ENCODE data around the gene PRPSAP2. TPM values are rescaled to one million over a fixed set of nuclear protein-coding genes. Genes with fewer than 3 reads are reported as not detected.

The PRPSAP2 gene
- total RNA-seq, 3 donors from 2014 or later: 32.6 to 42.1 (median 35.0) TPM

- Histone ChIP-seq H3K9me3 (no peaks in the 10 kb centered on the region), H3K36me3 (ENCODE audit: low read depth) (peaks cover 5% of the 10 kb centered on the region), H3K4me3 (no peak overlapping the region), H3K4me1 (ENCODE audit: low read depth) (no peaks in the 10 kb centered on the region)
- TF ChIP-seq, protein P1, sequence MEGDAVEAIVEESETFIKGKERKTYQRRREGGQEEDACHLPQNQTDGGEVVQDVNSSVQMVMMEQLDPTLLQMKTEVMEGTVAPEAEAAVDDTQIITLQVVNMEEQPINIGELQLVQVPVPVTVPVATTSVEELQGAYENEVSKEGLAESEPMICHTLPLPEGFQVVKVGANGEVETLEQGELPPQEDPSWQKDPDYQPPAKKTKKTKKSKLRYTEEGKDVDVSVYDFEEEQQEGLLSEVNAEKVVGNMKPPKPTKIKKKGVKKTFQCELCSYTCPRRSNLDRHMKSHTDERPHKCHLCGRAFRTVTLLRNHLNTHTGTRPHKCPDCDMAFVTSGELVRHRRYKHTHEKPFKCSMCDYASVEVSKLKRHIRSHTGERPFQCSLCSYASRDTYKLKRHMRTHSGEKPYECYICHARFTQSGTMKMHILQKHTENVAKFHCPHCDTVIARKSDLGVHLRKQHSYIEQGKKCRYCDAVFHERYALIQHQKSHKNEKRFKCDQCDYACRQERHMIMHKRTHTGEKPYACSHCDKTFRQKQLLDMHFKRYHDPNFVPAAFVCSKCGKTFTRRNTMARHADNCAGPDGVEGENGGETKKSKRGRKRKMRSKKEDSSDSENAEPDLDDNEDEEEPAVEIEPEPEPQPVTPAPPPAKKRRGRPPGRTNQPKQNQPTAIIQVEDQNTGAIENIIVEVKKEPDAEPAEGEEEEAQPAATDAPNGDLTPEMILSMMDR (IDR thresholded peaks at IDR 0.05): no peak
- intact Hi-C loops (cut with DNase I, micrococcal nuclease): no loop called here
- ATAC-seq (no peak), DNase-seq (no peak)
Measured at GRCh38 chr17:18896146-18896545, 38.2 kb downstream of the PRPSAP2 start.

DNA sequence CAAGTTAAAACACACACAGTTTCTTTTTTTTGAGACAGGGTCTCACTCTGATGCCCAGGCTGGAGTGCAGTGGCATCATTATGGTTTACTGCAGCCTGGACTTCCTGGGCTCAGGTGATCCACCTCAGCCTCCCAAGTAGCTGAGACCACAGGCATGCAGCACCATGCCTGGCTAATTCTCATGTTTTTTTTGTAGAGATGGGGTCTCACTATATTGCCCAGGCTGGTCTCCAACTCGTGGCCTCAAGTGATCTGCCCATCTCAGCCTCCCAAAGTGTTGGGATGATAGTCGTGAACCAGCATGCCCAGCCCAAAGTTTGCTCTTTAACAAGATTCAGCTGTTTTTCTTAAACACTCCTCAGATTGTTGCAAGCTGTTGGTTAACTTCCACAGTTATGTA is 39.0 kb downstream of the PRPSAP2 start:
- Histone ChIP-seq H3K9me3 (no peaks in the 10 kb centered on the region), H3K4me3 (no peak overlapping the region), H3K36me3 (ENCODE audit: low read depth) (peaks cover 1% of the 10 kb centered on the region), H3K4me1 (ENCODE audit: low read depth) (no peaks in the 10 kb centered on the region)
- no peak for ATAC-seq
- intact Hi-C loops (cut with DNase I, micrococcal nuclease): no loop called here
- TF ChIP-seq, protein P1 (IDR thresholded peaks at IDR 0.05): no peak
- DNase-seq: no peak

- H3K4me1 ChIP-seq (ENCODE audit: low read depth): no peaks in the 10 kb centered on the region
- DNase-seq (no peak), ATAC-seq (no peak)
- H3K9me3 ChIP-seq: no peaks in the 10 kb centered on the region
- H3K36me3 ChIP-seq (ENCODE audit: low read depth): no peaks in the 10 kb centered on the region
- no peak overlapping the region for H3K4me3 ChIP-seq
- intact Hi-C loops (cut with DNase I, micrococcal nuclease): no loop called here
- TF ChIP-seq, protein P1 (IDR thresholded peaks at IDR 0.05): no peak
Measured at GRCh38 chr17:18904482-18904881, 46.6 kb downstream of the PRPSAP2 start.

- H3K4me3 ChIP-seq: no peak overlapping the region
- ATAC-seq (no peak), DNase-seq (no peak)
- TF ChIP-seq, protein P1 (IDR thresholded peaks at IDR 0.05): no peak
- H3K4me1 ChIP-seq (ENCODE audit: low read depth): no peaks in the 10 kb centered on the region
- no peaks in the 10 kb centered on the region for H3K36me3 ChIP-seq (ENCODE audit: low read depth)
- intact Hi-C loops (cut with DNase I, micrococcal nuclease): no loop called here
- no peaks in the 10 kb centered on the region for H3K9me3 ChIP-seq
Measured at GRCh38 chr17:18905226-18905625, 47.3 kb downstream of the PRPSAP2 start.

DNA sequence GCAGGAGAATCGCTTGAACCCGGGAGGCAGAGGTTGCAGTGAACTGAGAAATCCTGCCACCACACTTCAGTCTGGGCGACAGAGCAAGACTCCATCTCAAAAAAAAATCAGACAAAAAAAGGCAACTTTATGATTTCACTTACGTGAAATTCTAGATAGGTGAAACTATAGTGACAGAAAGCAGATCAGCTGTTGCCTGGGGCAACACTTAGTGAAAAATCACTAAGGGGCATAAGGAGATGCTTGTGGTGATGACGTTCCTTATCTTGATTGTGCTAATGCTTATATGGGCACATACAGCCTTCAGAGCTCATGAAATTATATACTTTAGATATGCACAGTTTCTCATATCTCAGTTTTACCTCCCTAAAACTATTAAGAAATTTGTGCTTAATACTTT is 52.4 kb downstream of the PRPSAP2 start:
- Histone ChIP-seq H3K4me3 (no peak overlapping the region), H3K9me3 (no peaks in the 10 kb centered on the region), H3K4me1 (ENCODE audit: low read depth) (no peaks in the 10 kb centered on the region), H3K36me3 (ENCODE audit: low read depth) (no peaks in the 10 kb centered on the region)
- ATAC-seq (no peak), DNase-seq (no peak)
- TF ChIP-seq, protein P1 (IDR thresholded peaks at IDR 0.05): no peak
- intact Hi-C loops (cut with DNase I, micrococcal nuclease): no loop called here

DNA sequence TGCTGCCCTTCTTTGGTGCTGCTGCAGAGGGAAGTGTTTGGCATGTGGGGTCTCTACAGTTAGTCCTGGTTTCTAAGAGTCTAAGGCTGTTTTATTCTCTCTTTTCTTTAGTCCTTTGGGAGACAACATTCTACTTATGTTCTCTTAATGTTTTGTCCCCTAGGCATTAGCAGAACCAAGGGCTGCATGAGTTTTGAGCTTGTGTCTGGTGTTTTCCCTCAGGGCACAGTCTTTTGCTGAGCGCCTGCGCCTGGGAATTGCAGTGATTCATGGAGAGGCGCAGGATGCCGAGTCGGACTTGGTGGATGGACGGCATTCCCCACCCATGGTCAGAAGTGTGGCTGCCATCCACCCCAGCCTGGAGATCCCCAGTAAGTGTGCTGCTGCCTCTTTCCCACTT is 53.0 kb downstream of the PRPSAP2 start:
- no peaks in the 10 kb centered on the region for H3K36me3 ChIP-seq (ENCODE audit: low read depth)
- intact Hi-C loops (cut with DNase I, micrococcal nuclease): no loop called here
- no peaks in the 10 kb centered on the region for H3K4me1 ChIP-seq (ENCODE audit: low read depth)
- H3K9me3 ChIP-seq: no peaks in the 10 kb centered on the region
- ATAC-seq (no peak), DNase-seq (no peak)
- no peak overlapping the region for H3K4me3 ChIP-seq
- TF ChIP-seq, protein P1 (IDR thresholded peaks at IDR 0.05): no peak

All from mucosa of descending colon (tissue), 3 donors.